ENCODE data around the gene SPAG7. TPM values are rescaled to one million over a fixed set of nuclear protein-coding genes. Genes with fewer than 3 reads are reported as not detected.

The SPAG7 gene
- total and polyA plus RNA-seq, 4 donors: 18.6 to 66.3 (median 26.0) TPM

- TF ChIP-seq FOXA1 (IDR thresholded peaks at IDR 0.05) (no peak), CTCF (IDR thresholded peaks at IDR 0.05; ENCODE audit: low read depth, low read length, missing input control) (no peak), JUND (IDR thresholded peaks at IDR 0.05) (no peak), HNF4G (IDR thresholded peaks at IDR 0.05) (no peak), RXRA (IDR thresholded peaks at IDR 0.05) (no peak), TAF1 (conservative IDR thresholded peaks at IDR 0.05) (no peak), MAX (IDR thresholded peaks at IDR 0.05) (no peak), RAD21 (IDR thresholded peaks at IDR 0.05) (no peak), FOXA2 (IDR thresholded peaks at IDR 0.05) (no peak), SP1 (IDR thresholded peaks at IDR 0.05) (no peak), ATF3 (IDR thresholded peaks at IDR 0.05) (no peak), NR2F2 (IDR thresholded peaks at IDR 0.05) (no peak), YY1 (IDR thresholded peaks at IDR 0.05) (no peak)
- Histone ChIP-seq H3K27me3 (ENCODE audit: control insufficient read depth in 4 of 4, insufficient read depth in 4 of 4, low read length in 3 of 4) (no peaks in the 10 kb centered on the region), H3K27ac (ENCODE audit: low read depth in 1 of 2, low read length in 2 of 2) (no peak overlapping the region), H3K9ac (ENCODE audit: low read depth in 1 of 2, low read length in 2 of 2) (no peak overlapping the region), H3K4me3 (ENCODE audit: low read depth in 1 of 3, low read length in 3 of 3) (no peak overlapping the region), H3K36me3 (ENCODE audit: control insufficient read depth in 4 of 4, insufficient read depth in 3 of 4, low read depth in 1 of 4, low read length in 3 of 4) (peaks cover 1 to 14% (median 6%) of the 10 kb centered on the region in 4 donors), H3K4me1 (ENCODE audit: control insufficient read depth in 4 of 4, insufficient read depth in 4 of 4, low read length in 3 of 4) (peaks cover 0 to 11% (median 6%) of the 10 kb centered on the region in 4 donors), H3K9me3 (ENCODE audit: control insufficient read depth in 4 of 4, low read length in 3 of 4) (no peaks in the 10 kb centered on the region)
- 94% methylated on average over 12 of the region's 12 CpGs for WGBS
- DNase-seq (ENCODE audit: low spot score): no peak
These were observed 34.9 kb downstream of the SPAG7 start for GRCh38 chr17:4932756-4933155.

- Histone ChIP-seq H3K27me3 (ENCODE audit: control insufficient read depth in 4 of 4, insufficient read depth in 4 of 4, low read length in 3 of 4) (no peaks in the 10 kb centered on the region), H3K27ac (ENCODE audit: low read depth in 1 of 2, low read length in 2 of 2) (no peak within 1 kb of the TSS), H3K4me3 (ENCODE audit: low read depth in 1 of 3, low read length in 3 of 3) (no peak within 1 kb of the TSS), H3K9ac (ENCODE audit: low read depth in 1 of 2, low read length in 2 of 2) (no peak within 1 kb of the TSS), H3K36me3 (ENCODE audit: control insufficient read depth in 4 of 4, insufficient read depth in 3 of 4, low read depth in 1 of 4, low read length in 3 of 4) (peaks cover 0 to 9% (median 4%) of the 10 kb centered on the region in 4 donors), H3K4me1 (ENCODE audit: control insufficient read depth in 4 of 4, insufficient read depth in 4 of 4, low read length in 3 of 4) (peaks cover 0 to 11% (median 6%) of the 10 kb centered on the region in 4 donors), H3K9me3 (ENCODE audit: control insufficient read depth in 4 of 4, low read length in 3 of 4) (no peaks in the 10 kb centered on the region)
- TF ChIP-seq SP1 (IDR thresholded peaks at IDR 0.05) (no peak), CTCF (IDR thresholded peaks at IDR 0.05; ENCODE audit: low read depth, low read length, missing input control) (no peak), MAX (IDR thresholded peaks at IDR 0.05) (no peak), FOXA1 (IDR thresholded peaks at IDR 0.05) (no peak), ATF3 (IDR thresholded peaks at IDR 0.05) (no peak), FOXA2 (IDR thresholded peaks at IDR 0.05) (no peak), ZBTB33 (IDR thresholded peaks at IDR 0.05) (no peak), NR2F2 (IDR thresholded peaks at IDR 0.05) (no peak), HNF4G (IDR thresholded peaks at IDR 0.05) (no peak), JUND (IDR thresholded peaks at IDR 0.05) (no peak), GABPA (IDR thresholded peaks at IDR 0.05 in 1 of 2, conservative IDR thresholded peaks at IDR 0.05 in 1 of 2) (no peak), REST (IDR thresholded peaks at IDR 0.05) (no peak), TAF1 (conservative IDR thresholded peaks at IDR 0.05) (no peak), YY1 (IDR thresholded peaks at IDR 0.05) (no peak), RXRA (IDR thresholded peaks at IDR 0.05) (no peak), HNF4A (conservative IDR thresholded peaks at IDR 0.05) (no peak), RAD21 (IDR thresholded peaks at IDR 0.05) (no peak), EGR1 (IDR thresholded peaks at IDR 0.05; ENCODE audit: low read depth in 2 of 2) (no peak)
- no peak for DNase-seq (ENCODE audit: low spot score)
- 74% methylated on average over 14 of the region's 14 CpGs for WGBS
These were observed 35.7 kb downstream of the SPAG7 start, which contains the start of gene GP1BA for GRCh38 chr17:4931963-4932362. Gene GP1BA (plus strand): TSS chr17:4932277. CDS start chr17:4932605, 328 bp downstream.
